K562 (cell line): ENCODE results near the gene CD22. TPM values are rescaled to one million over a fixed set of nuclear protein-coding genes. Genes with fewer than 3 reads are reported as not detected.
A peak's percentile ranks its signal among the peaks of the same experiment; 100 is the strongest.

Experiments used
- ATAC-seq: fragments of 200-7000 bp; cut with Tn5 transposase; 3 replicates; pipeline ENCODE4 v1.9.1; 2020; ENCODE audit warnings: moderate library complexity
- BruUV-seq: library from RNA; stranded (reverse); fragments of 400-500 nt; replicated peaks from 2 replicates; lab custom pipeline; 2021; lab: Mats Ljungman, UMichigan
- CTCF ChIA-PET: fragments of 300-600 bp; formaldehyde crosslinking; extraction: SDS; loops from one replicate; lab custom pipeline; 2021; ENCODE audit warnings: low intra/inter-chr PET ratio; lab: Yijun Ruan, JAX
- POLR2A ChIA-PET: fragments of 300-600, 350-650 bp; sonication (Branson Sonifier 250); formaldehyde crosslinking; extraction: SDS; loops from one replicate; lab custom pipeline; 2021; ENCODE audit warnings: antibody characterized with exemption, inconsistent platforms; lab: Yijun Ruan, JAX
- DNase-seq, 4 experiments: peaks; one replicate each; pipeline versions ENCODE4 v3.0.0 to v3.0.0-alpha.2; 2011 to 2018; ENCODE audit warnings: low spot score in 3 of 4, mixed read lengths in 3 of 4; ENCODE audit errors: extremely low read depth in 1 of 4
- FAIRE-seq: peaks from 2 replicates; lab custom pipeline; 2011; peaks lifted over from hg19 to GRCh38; lab: Jason Lieb, UNC
- H2AFZ ChIP-seq: 2 replicates; pipeline ENCODE4 v1.6.0; 2011; ENCODE audit warnings: low read depth, low read length, control low read depth, inconsistent platforms
- H3K27ac ChIP-seq: fragments of 200-600 bp; 3 replicates; pipeline ENCODE4 v1.8.0; 2011; ENCODE audit warnings: low read depth, mild to moderate bottlenecking, control low read depth, inconsistent platforms, low read length, moderate library complexity, mixed read lengths; ENCODE audit errors: extremely low read depth
- H3K27me3 ChIP-seq, 2 experiments: fragments of 300-600 bp in 1 of 2; 2 replicates in 1 of 2; 3 replicates in 1 of 2; pipeline versions ENCODE4 v1.6.0 to v1.8.0; 2011; ENCODE audit warnings: inconsistent platforms in 2 of 2, low read length in 2 of 2, mild to moderate bottlenecking in 1 of 2, mixed read lengths in 1 of 2, moderate library complexity in 1 of 2; ENCODE audit not compliant: control insufficient read depth in 2 of 2, insufficient read depth in 2 of 2
- H3K36me3 ChIP-seq: fragments of 300-600 bp; 3 replicates; pipeline ENCODE4 v1.8.0; 2011; ENCODE audit warnings: mild to moderate bottlenecking, low read length, inconsistent platforms; ENCODE audit not compliant: control insufficient read depth, insufficient read depth
- H3K4me1 ChIP-seq, 2 experiments: fragments of 200-600 bp in 1 of 2; replicated peaks in 1 of 2; 2 replicates in 1 of 2; 3 replicates in 1 of 2; pipeline versions ENCODE4 v1.5.1 to v1.8.0; 2011; ENCODE audit warnings: inconsistent platforms in 2 of 2, low read length in 2 of 2, mild to moderate bottlenecking in 1 of 2, mixed read lengths in 1 of 2, moderate library complexity in 1 of 2; ENCODE audit not compliant: control insufficient read depth in 2 of 2, insufficient read depth in 2 of 2
- H3K4me2 ChIP-seq: 2 replicates; pipeline ENCODE4 v1.6.1; 2011; ENCODE audit warnings: low read length, control low read depth, inconsistent platforms, mixed read lengths; ENCODE audit not compliant: insufficient read depth
- H3K4me3 ChIP-seq: fragments of 200-600 bp; sonication (generic), shearing (Covaris generic); 2 replicates; pipeline ENCODE4 v1.5.1; 2016; ENCODE audit warnings: control low read depth, inconsistent platforms
- H3K79me2 ChIP-seq: fragments of 200-600 bp; 3 replicates; pipeline ENCODE4 v1.8.0; 2011; ENCODE audit warnings: low read length, inconsistent platforms; ENCODE audit not compliant: control insufficient read depth, insufficient read depth
- H3K9ac ChIP-seq, 2 experiments: 2 replicates each; pipeline versions ENCODE4 v1.6.0 to v1.6.1; 2011; ENCODE audit warnings: low read depth in 2 of 2, low read length in 2 of 2, control low read depth in 1 of 2, inconsistent platforms in 1 of 2, mild to moderate bottlenecking in 1 of 2, mixed read lengths in 1 of 2; ENCODE audit not compliant: insufficient read depth in 1 of 2
- H3K9me1 ChIP-seq: one replicate; pipeline ENCODE4 v1.6.0; 2011; ENCODE audit warnings: inconsistent platforms, mild to moderate bottlenecking, low read length, moderate library complexity; ENCODE audit not compliant: control insufficient read depth, insufficient read depth
- H3K9me3 ChIP-seq: replicated peaks from 2 replicates; pipeline ENCODE4 v1.5.1; 2011; ENCODE audit warnings: low read depth, low read length, inconsistent platforms; ENCODE audit not compliant: control insufficient read depth, insufficient read depth
- H4K20me1 ChIP-seq: replicated peaks from 2 replicates; pipeline ENCODE4 v1.6.1; 2011; ENCODE audit warnings: low read length, inconsistent platforms, mixed read lengths; ENCODE audit not compliant: control insufficient read depth, insufficient read depth
- BCL6 ChIP-seq: fragments of 250-450 bp; sonication (Bioruptor Pico); IDR thresholded peaks from 2 replicates; pipeline ENCODE4 v1.4.0; 2020
- E2F8 ChIP-seq: fragments of 450-650 bp; IDR thresholded peaks from 2 replicates; pipeline ENCODE4 v1.7.1; 2018; ENCODE audit warnings: mild to moderate bottlenecking, low read depth; ENCODE audit not compliant: partially characterized antibody
- EGR1 ChIP-seq: fragments of 450-650 bp; conservative IDR thresholded peaks from 2 replicates; pipeline ENCODE4 v1.6.1; 2017; ENCODE audit warnings: mild to moderate bottlenecking
- L3MBTL2 ChIP-seq: fragments of 450-650 bp; IDR thresholded peaks from 2 replicates; pipeline ENCODE4 v1.6.1; 2016; ENCODE audit warnings: mild to moderate bottlenecking, moderate library complexity
- MYC ChIP-seq, 2 experiments: fragments of 250-450 bp in 1 of 2; sonication (Bioruptor Pico) in 1 of 2; IDR thresholded peaks; 2 replicates each; pipeline versions ENCODE4 v1.5.1 to v1.6.1; 2012 to 2021; ENCODE audit warnings: low read depth in 2 of 2, borderline replicate concordance in 1 of 2, improper control_type of control experiment in 1 of 2, low read length in 1 of 2, mild to moderate bottlenecking in 1 of 2, moderate library complexity in 1 of 2
- NRF1 ChIP-seq, 2 experiments: fragments of 450-650 bp; IDR thresholded peaks in 1 of 2; conservative IDR thresholded peaks in 1 of 2; 2 replicates each; pipeline ENCODE4 v1.6.1; 2014; ENCODE audit warnings: mild to moderate bottlenecking in 2 of 2
- RBM14 ChIP-seq: fragments of 200-400 bp; formaldehyde crosslinking; IDR thresholded peaks from 2 replicates; pipeline ENCODE4 v1.6.1; 2018; ENCODE audit warnings: low read depth, mild to moderate bottlenecking, low read length, moderate library complexity, borderline replicate concordance; ENCODE audit not compliant: insufficient read depth
- RFX1 ChIP-seq: fragments of 450-650 bp; IDR thresholded peaks from 2 replicates; pipeline ENCODE4 v1.6.1; 2016; ENCODE audit warnings: mild to moderate bottlenecking, moderate library complexity
- SP1 ChIP-seq: sonication (generic); formaldehyde crosslinking; IDR thresholded peaks from 2 replicates; pipeline ENCODE4 v1.8.1; 2022; ENCODE audit warnings: mild to moderate bottlenecking, missing genetic modification reagents
- ZKSCAN1 ChIP-seq: fragments of 150-350 bp; IDR thresholded peaks from 2 replicates; pipeline ENCODE4 v1.6.1; 2016; ENCODE audit warnings: low read depth, low read length
- ZNF766 ChIP-seq: fragments of 200-800 bp; sonication (Bioruptor generic); conservative IDR thresholded peaks from 2 replicates; pipeline ENCODE4 v1.6.1; 2016; ENCODE audit warnings: missing genetic modification characterization, missing compliant biosample characterization
- WGBS: fragments of 100-300 bp; shearing (Covaris generic); methylation state at CpG from one replicate; pipeline ENCODE4 v1.1.6; 2016; ENCODE audit warnings: low coverage, mixed read lengths; ENCODE audit not compliant: insufficient coverage; ENCODE audit errors: missing lambda C conversion rate; 5-methylcytosine and 5-hydroxymethylcytosine counted together
- in situ Hi-C: fragments of 300-500 bp; cut with MboI; formaldehyde crosslinking; loops from 4 replicates; pipeline ENCODE4 v1.15.0; 2018; ENCODE audit warnings: inconsistent platforms, mixed read lengths
- intact Hi-C: fragments of 100-400 bp; cut with micrococcal nuclease; formaldehyde crosslinking; loops from 2 replicates; pipeline ENCODE4 v1.14.2; 2022
- polyA plus RNA-seq, 8 experiments: library from polyadenylated mRNA; depleted of rRNA in 4 of 8; stranded (reverse) in 5 of 8; unstranded in 3 of 8; fragments of >200 nt; fragmentation: Nextera tagmentation in 2 of 8; fragmentation: Illumina TruSeq in 1 of 8; extraction: Ambion mirVana in 2 of 8; extraction: Trizol in 1 of 8; gene quantifications; 2 replicates each; pipeline versions ENCODE4 v1.2.1 to v1.2.3, GENCODE V29; 2011 to 2014; ENCODE audit warnings: inconsistent platforms in 1 of 8, missing spikeins in 1 of 8
- total RNA-seq, 7 experiments: library from RNA; depleted of rRNA in 6 of 7; stranded (reverse); fragments of >200 nt in 6 of 7; fragmentation: Illumina TruSeq in 2 of 7; extraction: Trizol in 2 of 7; gene quantifications; 2 replicates each; pipeline versions ENCODE4 v1.2.1 to v1.2.3, GENCODE V29; 2011 to 2021; ENCODE audit warnings: low replicate concordance in 1 of 7

CD22 gene
- total and polyA plus RNA-seq, 9 of the 15 experiments (the other 6 are each of a cell fraction or from before 2014, with no cell fraction given): 0.29 to 5.0 (median 3.5) TPM

DNA sequence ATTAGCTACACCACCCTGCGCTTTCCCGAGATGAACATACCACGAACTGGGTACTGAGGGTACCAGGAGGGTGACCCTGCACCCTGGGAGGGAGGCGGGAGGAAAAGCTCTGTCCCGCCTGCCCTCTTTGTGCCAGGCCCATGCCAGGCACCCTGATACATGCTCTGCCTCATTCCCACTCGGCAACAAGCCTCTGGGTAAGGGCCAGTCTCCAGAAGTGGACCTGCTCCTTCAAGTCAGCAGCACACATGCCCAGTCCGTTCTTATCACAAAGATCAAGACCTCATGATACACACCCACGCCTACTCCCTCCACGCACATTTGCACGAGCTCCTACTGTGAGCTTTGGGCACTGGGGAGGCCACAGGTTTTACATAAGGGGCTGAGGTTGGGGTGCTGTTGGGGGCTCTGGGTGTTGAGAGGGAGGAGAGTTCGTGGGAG, 16.7 kb downstream of the CD22 start:
- WGBS: 11% methylated on average over 10 of the region's 11 CpGs
- BruUV-seq: no TSS peak
- no peak for TF ChIP-seq BCL6 (CRISPR knock-in tag)
- peak; percentile 26; the same call in 1 of the 2 replicates for TF ChIP-seq L3MBTL2
- peak; percentile 66; the same call in 1 of the 2 replicates for TF ChIP-seq ZKSCAN1
- peak; percentile 62 for TF ChIP-seq EGR1
- H3K36me3 ChIP-seq: no peaks in the 10 kb centered on the region
- CTCF ChIA-PET: no interaction called here
- H3K4me2 ChIP-seq: no peak overlapping the region
- H3K4me1 ChIP-seq: peaks cover 7 to 32% of the 10 kb centered on the region in 2 experiments; a peak in 3 of 5 replicates
- no peaks in the 10 kb centered on the region for H3K79me2 ChIP-seq
- H3K4me3 ChIP-seq: no peak overlapping the region
- ATAC-seq (no peak), FAIRE-seq (no peak), DNase-seq (peak in 1 of 4 experiments; percentile 4)
- no peak overlapping the region for H2AFZ ChIP-seq
- POLR2A ChIA-PET: no interaction called here
- H4K20me1 ChIP-seq: no peaks in the 10 kb centered on the region
- intact Hi-C loops: no loop called here
- H3K27me3 ChIP-seq: 0 out of 5 replicates have a peak, but pooled peaks cover 0 to 3% of the 10 kb centered on the region in 2 experiments
- in situ Hi-C loops: no loop called here
- no peak overlapping the region for H3K9ac ChIP-seq
- no peaks in the 10 kb centered on the region for H3K9me1 ChIP-seq
- H3K27ac ChIP-seq: no peak overlapping the region
- H3K9me3 ChIP-seq: no peaks in the 10 kb centered on the region

- DNase-seq (peak in 3 of 4 experiments; percentile 12 to 26 (median 22)), ATAC-seq (no peak), FAIRE-seq (no peak)
- peaks cover 7 to 32% of the 10 kb centered on the region in 2 experiments; a peak in 3 of 5 replicates for H3K4me1 ChIP-seq
- in situ Hi-C loops: no loop called here
- H3K79me2 ChIP-seq: no peaks in the 10 kb centered on the region
- H3K36me3 ChIP-seq: no peaks in the 10 kb centered on the region
- H3K4me3 ChIP-seq: no peak overlapping the region
- no peak overlapping the region for H3K27ac ChIP-seq
- 0 out of 5 replicates have a peak, but pooled peaks cover 0 to 3% of the 10 kb centered on the region in 2 experiments for H3K27me3 ChIP-seq
- ChIA-PET CTCF (no interaction called here), POLR2A (no interaction called here)
- WGBS: 27% methylated on average over 18 of the region's 28 CpGs
- H3K9me1 ChIP-seq: no peaks in the 10 kb centered on the region
- no peaks in the 10 kb centered on the region for H4K20me1 ChIP-seq
- intact Hi-C loops: no loop called here
- no TSS peak for BruUV-seq
- no peak overlapping the region for H3K4me2 ChIP-seq
- H3K9me3 ChIP-seq: no peaks in the 10 kb centered on the region
- H3K9ac ChIP-seq: 0 out of 4 replicates have a peak overlapping the region, but pooled peaks of 1 of the 2 experiments have one; percentile 27
- no peak overlapping the region; the same call in 1 of the 2 replicates for H2AFZ ChIP-seq
- TF ChIP-seq MYC (IDR thresholded peaks at IDR 0.05; ENCODE audit: low read depth, low read length) (peak; percentile 33; the same call in 1 of the 2 replicates), MYC (CRISPR knock-in tag; IDR thresholded peaks at IDR 0.05; ENCODE audit: borderline replicate concordance, low read depth) (no peak), RBM14 (no peak), SP1 (CRISPR knock-in tag) (no peak), RFX1 (no peak), E2F8 (no peak), NRF1 (conservative IDR thresholded peaks at IDR 0.05 in 1 of 2, IDR thresholded peaks at IDR 0.05 in 1 of 2) (peak; percentile 52 to 67), ZNF766 (CRISPR knock-in tag) (no peak)
These were observed 17.4 kb downstream of the CD22 start for GRCh38 chr19:35346193-35347052.
